Adipocyte (in vitro differentiated cells): ENCODE results near the gene MED6.
A peak's percentile ranks its signal among the peaks of the same experiment; 100 is the strongest.

Experiments
- DNase-seq: peaks from one replicate; pipeline ENCODE4 v3.0.0-alpha.2; 2015; ENCODE audit warnings: low read depth
- H3K27me3 ChIP-seq: replicated peaks from 2 replicates; pipeline ENCODE4 v1.7.0; 2013; ENCODE audit warnings: mild to moderate bottlenecking, low read length, moderate library complexity; ENCODE audit not compliant: control insufficient read depth, insufficient read depth
- H3K36me3 ChIP-seq: 2 replicates; pipeline ENCODE4 v1.7.0; 2013; ENCODE audit warnings: low read length, mild to moderate bottlenecking, moderate library complexity; ENCODE audit not compliant: control insufficient read depth, insufficient read depth, severe bottlenecking
- H3K4me1 ChIP-seq: 2 replicates; pipeline ENCODE4 v1.7.0; 2013; ENCODE audit warnings: mild to moderate bottlenecking, low read length, moderate library complexity; ENCODE audit not compliant: control insufficient read depth, insufficient read depth
- H3K4me3 ChIP-seq: 2 replicates; pipeline ENCODE4 v1.7.0; 2013; ENCODE audit warnings: mild to moderate bottlenecking, low read length, moderate library complexity
- H3K9ac ChIP-seq: 2 replicates; pipeline ENCODE4 v1.7.0; 2013; ENCODE audit warnings: mild to moderate bottlenecking, low read length, moderate library complexity
- H3K9me3 ChIP-seq: 2 replicates; pipeline ENCODE4 v1.7.0; 2013; ENCODE audit warnings: mild to moderate bottlenecking, low read length, moderate library complexity; ENCODE audit not compliant: control insufficient read depth

Gene MED6

GRCh38 chr14:70635971-70636595 is 35.6 kb upstream of the MED6 start:
- Histone ChIP-seq H3K36me3 (no peaks in the 10 kb centered on the region), H3K4me3 (no peak overlapping the region), H3K27me3 (peaks cover 64% of the 10 kb centered on the region), H3K4me1 (peaks cover 2% of the 10 kb centered on the region), H3K9me3 (peaks cover 12% of the 10 kb centered on the region), H3K9ac (no peak overlapping the region)
- no peak for DNase-seq

DNA sequence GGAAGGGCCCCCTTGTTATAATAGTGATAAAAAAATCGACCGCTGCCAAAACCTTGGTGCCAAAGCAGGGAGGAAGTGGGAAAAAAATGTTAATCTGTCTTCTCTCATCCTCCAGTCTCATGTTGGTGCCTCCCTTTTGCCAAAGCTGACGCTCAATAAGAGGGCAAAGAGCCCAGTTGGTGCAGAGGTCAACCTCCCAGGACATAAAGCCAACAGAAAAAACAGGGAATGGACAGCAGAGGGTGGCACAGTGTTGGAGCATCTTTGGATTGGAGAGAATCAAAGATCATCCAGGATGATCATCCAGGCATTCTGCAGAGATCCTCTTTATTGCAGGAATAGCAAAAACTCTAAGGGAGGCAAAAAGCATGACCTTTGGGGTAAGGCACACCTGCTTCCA is 31.5 kb upstream of the MED6 start:
- Histone ChIP-seq H3K9ac (no peak overlapping the region), H3K27me3 (peaks cover 28% of the 10 kb centered on the region), H3K4me1 (no peaks in the 10 kb centered on the region), H3K9me3 (peaks cover 24% of the 10 kb centered on the region), H3K4me3 (no peak overlapping the region), H3K36me3 (no peaks in the 10 kb centered on the region)
- DNase-seq = no peak

GRCh38 chr14:70624972-70625371 is 24.5 kb upstream of the MED6 start:
- DNase-seq = no peak
- no peaks in the 10 kb centered on the region for H3K27me3 ChIP-seq
- no peaks in the 10 kb centered on the region for H3K4me1 ChIP-seq
- H3K9ac ChIP-seq = no peak overlapping the region
- H3K9me3 ChIP-seq = peaks cover 30% of the 10 kb centered on the region
- H3K36me3 ChIP-seq = no peaks in the 10 kb centered on the region
- no peak overlapping the region for H3K4me3 ChIP-seq

- Histone ChIP-seq H3K36me3 (no peaks in the 10 kb centered on the region), H3K4me3 (no peak overlapping the region), H3K9me3 (peaks cover 20% of the 10 kb centered on the region), H3K27me3 (no peaks in the 10 kb centered on the region), H3K4me1 (no peaks in the 10 kb centered on the region), H3K9ac (no peak overlapping the region)
- peak; percentile 43 for DNase-seq
These were observed 21.8 kb upstream of the MED6 start for GRCh38 chr14:70622111-70622712.

GRCh38 chr14:70619708-70620107 is 19.3 kb upstream of the MED6 start:
- DNase-seq = no peak
- no peak overlapping the region for H3K4me3 ChIP-seq
- no peaks in the 10 kb centered on the region for H3K27me3 ChIP-seq
- H3K4me1 ChIP-seq = peaks cover 11% of the 10 kb centered on the region
- no peak overlapping the region for H3K9ac ChIP-seq
- H3K9me3 ChIP-seq = peaks cover 8% of the 10 kb centered on the region
- H3K36me3 ChIP-seq = no peaks in the 10 kb centered on the region

GRCh38 chr14:70618314-70618713 is 17.9 kb upstream of the MED6 start:
- DNase-seq = no peak
- H3K36me3 ChIP-seq = no peaks in the 10 kb centered on the region

GRCh38 chr14:70616646-70617045 is 16.2 kb upstream of the MED6 start:
- H3K9me3 ChIP-seq = no peaks in the 10 kb centered on the region

More at GRCh38 chr14:70618314-70618713, 17.9 kb upstream of the MED6 start:
- Histone ChIP-seq H3K9me3 (no peaks in the 10 kb centered on the region), H3K27me3 (peaks cover 3% of the 10 kb centered on the region), H3K9ac (no peak overlapping the region), H3K4me3 (no peak overlapping the region), H3K4me1 (peaks cover 11% of the 10 kb centered on the region)

GRCh38 chr14:70611216-70611615 is 10.8 kb upstream of the MED6 start:
- peaks cover 24% of the 10 kb centered on the region for H3K27me3 ChIP-seq
- no peak for DNase-seq
- H3K36me3 ChIP-seq = no peaks in the 10 kb centered on the region
- no peak overlapping the region for H3K9ac ChIP-seq
- peaks cover 1% of the 10 kb centered on the region for H3K4me1 ChIP-seq
- no peak overlapping the region for H3K4me3 ChIP-seq
- H3K9me3 ChIP-seq = no peaks in the 10 kb centered on the region

More at GRCh38 chr14:70616646-70617045, 16.2 kb upstream of the MED6 start:
- no peak for DNase-seq
- Histone ChIP-seq H3K9ac (no peak overlapping the region), H3K27me3 (peaks cover 3% of the 10 kb centered on the region), H3K4me3 (peak overlapping the region; percentile 2), H3K36me3 (no peaks in the 10 kb centered on the region), H3K4me1 (peaks cover 11% of the 10 kb centered on the region)

DNA sequence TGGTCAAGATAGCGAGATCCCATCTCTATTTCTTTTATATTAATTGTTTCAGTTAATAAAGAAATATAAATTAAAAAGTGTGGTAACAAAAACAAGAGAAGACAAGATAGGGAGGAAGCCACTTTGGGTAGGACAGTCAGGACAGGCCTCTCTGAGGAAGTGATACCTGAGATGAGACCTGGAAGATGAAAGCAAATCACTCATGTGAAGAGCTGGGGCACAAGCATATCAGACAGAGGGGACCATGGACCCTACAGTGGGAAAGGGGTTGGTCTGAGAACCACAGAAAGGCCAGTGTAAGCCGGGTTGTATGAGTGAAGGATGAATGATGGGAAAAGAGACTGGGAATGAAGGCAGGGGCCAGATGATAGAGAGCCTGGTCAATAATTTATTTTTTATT is 1.8 kb upstream of the MED6 start:
- no peak for DNase-seq
- H3K9me3 ChIP-seq = no peaks in the 10 kb centered on the region
- H3K9ac ChIP-seq = no peak overlapping the region
- no peaks in the 10 kb centered on the region for H3K36me3 ChIP-seq
- H3K27me3 ChIP-seq = peaks cover 7% of the 10 kb centered on the region
- H3K4me1 ChIP-seq = peaks cover 18% of the 10 kb centered on the region
- no peak overlapping the region for H3K4me3 ChIP-seq

GRCh38 chr14:70601162-70601561 is 707 bp upstream of the MED6 start:
- no peaks in the 10 kb centered on the region for H3K9me3 ChIP-seq
- H3K27me3 ChIP-seq = peaks cover 1% of the 10 kb centered on the region
- peaks cover 4% of the 10 kb centered on the region for H3K36me3 ChIP-seq
- H3K9ac ChIP-seq = peak overlapping the region; percentile 81
- H3K4me3 ChIP-seq = peak overlapping the region; percentile 84
- peak; percentile 59 for DNase-seq
- peaks cover 18% of the 10 kb centered on the region for H3K4me1 ChIP-seq

GRCh38 chr14:70599345-70599744 is 1.1 kb downstream of the MED6 start:
- Histone ChIP-seq H3K36me3 (peaks cover 23% of the 10 kb centered on the region), H3K9ac (peak overlapping the region; percentile 94), H3K9me3 (no peaks in the 10 kb centered on the region), H3K4me1 (peaks cover 18% of the 10 kb centered on the region), H3K27me3 (no peaks in the 10 kb centered on the region), H3K4me3 (peak overlapping the region; percentile 100)
- no peak for DNase-seq
